ENCODE results near the gene DBH.

DNA sequence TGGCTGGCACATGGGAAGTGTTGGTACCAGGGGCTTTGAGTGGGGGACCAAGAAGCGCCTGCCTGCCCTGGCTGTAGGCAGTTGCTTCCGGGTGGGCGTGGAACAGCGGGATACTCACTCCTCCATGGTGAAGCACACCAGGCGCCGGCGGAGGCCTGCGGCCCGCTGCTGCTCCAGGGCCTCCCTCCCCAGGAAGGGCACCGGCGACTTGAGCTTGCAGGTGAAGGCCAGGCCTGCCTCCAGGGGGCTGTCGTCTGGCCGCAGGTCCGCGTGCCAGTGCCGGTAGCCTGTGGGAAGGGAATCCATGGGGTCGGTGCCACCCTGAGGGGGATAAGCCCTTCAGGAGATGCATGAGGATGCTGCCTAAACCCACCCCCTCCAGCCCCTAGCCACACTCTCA, 34.3 kb downstream of the DBH start:
- TF ChIP-seq, protein P1, sequence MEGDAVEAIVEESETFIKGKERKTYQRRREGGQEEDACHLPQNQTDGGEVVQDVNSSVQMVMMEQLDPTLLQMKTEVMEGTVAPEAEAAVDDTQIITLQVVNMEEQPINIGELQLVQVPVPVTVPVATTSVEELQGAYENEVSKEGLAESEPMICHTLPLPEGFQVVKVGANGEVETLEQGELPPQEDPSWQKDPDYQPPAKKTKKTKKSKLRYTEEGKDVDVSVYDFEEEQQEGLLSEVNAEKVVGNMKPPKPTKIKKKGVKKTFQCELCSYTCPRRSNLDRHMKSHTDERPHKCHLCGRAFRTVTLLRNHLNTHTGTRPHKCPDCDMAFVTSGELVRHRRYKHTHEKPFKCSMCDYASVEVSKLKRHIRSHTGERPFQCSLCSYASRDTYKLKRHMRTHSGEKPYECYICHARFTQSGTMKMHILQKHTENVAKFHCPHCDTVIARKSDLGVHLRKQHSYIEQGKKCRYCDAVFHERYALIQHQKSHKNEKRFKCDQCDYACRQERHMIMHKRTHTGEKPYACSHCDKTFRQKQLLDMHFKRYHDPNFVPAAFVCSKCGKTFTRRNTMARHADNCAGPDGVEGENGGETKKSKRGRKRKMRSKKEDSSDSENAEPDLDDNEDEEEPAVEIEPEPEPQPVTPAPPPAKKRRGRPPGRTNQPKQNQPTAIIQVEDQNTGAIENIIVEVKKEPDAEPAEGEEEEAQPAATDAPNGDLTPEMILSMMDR (conservative IDR thresholded peaks at IDR 0.05; ENCODE audit: low read depth, low read length): no peak
- TF ChIP-seq EZH2 (IDR thresholded peaks at IDR 0.05; ENCODE audit: borderline replicate concordance, low read depth, low read length, poor library complexity, severe bottlenecking): no peak
